Endodermal cell (in vitro differentiated cells): ENCODE data around the gene SLC7A9. TPM values are rescaled to one million over a fixed set of nuclear protein-coding genes. Genes with fewer than 3 reads are reported as not detected.
"Not testable (repeated sequence)": the region's sequence is repeated elsewhere in the genome, so short reads cannot be mapped to it uniquely, and the experiment has no call there.

Experiments
- DNase-seq: peaks from one replicate; pipeline ENCODE4 v3.0.0-alpha.2; 2017
- H3K27ac ChIP-seq: 2 replicates; pipeline ENCODE4 v1.5.1; 2013; ENCODE audit warnings: mild to moderate bottlenecking, low read depth, low read length, moderate library complexity
- H3K27me3 ChIP-seq: 2 replicates; pipeline ENCODE4 v1.6.1; 2013; ENCODE audit warnings: mild to moderate bottlenecking, low read length, moderate library complexity; ENCODE audit not compliant: insufficient read depth, control insufficient read depth, poor library complexity, severe bottlenecking
- H3K36me3 ChIP-seq: 2 replicates; pipeline ENCODE4 v1.7.0; 2013; ENCODE audit warnings: mild to moderate bottlenecking, low read length, moderate library complexity; ENCODE audit not compliant: control insufficient read depth, insufficient read depth
- H3K4me1 ChIP-seq: one replicate; pipeline ENCODE4 v1.7.0; 2013; ENCODE audit warnings: low read length; ENCODE audit not compliant: control insufficient read depth, insufficient read depth
- H3K4me3 ChIP-seq: 2 replicates; pipeline ENCODE4 v1.5.1; 2013; ENCODE audit warnings: mild to moderate bottlenecking, low read length, moderate library complexity
- H3K9ac ChIP-seq: 2 replicates; pipeline ENCODE4 v1.6.1; 2013; ENCODE audit warnings: mild to moderate bottlenecking, low read length, moderate library complexity; ENCODE audit not compliant: poor library complexity, severe bottlenecking; ENCODE audit errors: extremely low read depth
- H3K9me3 ChIP-seq: 2 replicates; pipeline ENCODE4 v1.6.1; 2013; ENCODE audit warnings: mild to moderate bottlenecking, low read length, moderate library complexity; ENCODE audit not compliant: control insufficient read depth
- H3K27ac Mint-ChIP-seq: 2 replicates; pipeline ENCODE4 v1.8.0; 2020; ENCODE audit warnings: mixed read lengths
- H3K27me3 Mint-ChIP-seq: 2 replicates; pipeline ENCODE4 v1.8.0; 2021; ENCODE audit warnings: mild to moderate bottlenecking, mixed read lengths; ENCODE audit not compliant: insufficient read depth
- H3K36me3 Mint-ChIP-seq: 2 replicates; pipeline ENCODE4 v1.8.0; 2020; ENCODE audit warnings: low read depth, mixed read lengths
- H3K4me1 Mint-ChIP-seq: 2 replicates; pipeline ENCODE4 v1.8.0; 2020; ENCODE audit warnings: mixed read lengths
- H3K4me3 Mint-ChIP-seq: 2 replicates; pipeline ENCODE4 v1.8.0; 2020; ENCODE audit warnings: mild to moderate bottlenecking, moderate library complexity, mixed read lengths
- H3K9me3 Mint-ChIP-seq: 2 replicates; pipeline ENCODE4 v1.8.0; 2020; ENCODE audit warnings: mild to moderate bottlenecking, mixed read lengths
- WGBS, 2 experiments: methylation state at CpG; one replicate each; pipeline versions ENCODE4 v1.1.5 to v1.1.7; 2013; ENCODE audit warnings: missing lambda C conversion rate in 2 of 2, mixed read lengths in 1 of 2; ENCODE audit not compliant: insufficient coverage in 1 of 2, insufficient read length in 1 of 2; 5-methylcytosine and 5-hydroxymethylcytosine counted together
- total RNA-seq, 2 donors: library from RNA; stranded (reverse); fragmentation: NEBNext Ultra II Directional in 1 of 2; extraction: Animal tissue kit (Norgen Biotek cat#: 25700) in 1 of 2; gene quantifications; 2 replicates in 1 of 2; 3 replicates in 1 of 2; pipeline ENCODE4 v1.2.1, GENCODE V29; 2021
- TF ChIP-seq, protein P1 (sequence below): fragments of 200-600 bp; sonication (generic); conservative IDR thresholded peaks from 2 replicates; pipeline ENCODE4 v1.5.0; 2021; ENCODE audit warnings: antibody characterized with exemption, mild to moderate bottlenecking

SLC7A9 gene
- total RNA-seq, 2 donors from 2014 or later = 0.18 TPM; not detected in 1

DNA sequence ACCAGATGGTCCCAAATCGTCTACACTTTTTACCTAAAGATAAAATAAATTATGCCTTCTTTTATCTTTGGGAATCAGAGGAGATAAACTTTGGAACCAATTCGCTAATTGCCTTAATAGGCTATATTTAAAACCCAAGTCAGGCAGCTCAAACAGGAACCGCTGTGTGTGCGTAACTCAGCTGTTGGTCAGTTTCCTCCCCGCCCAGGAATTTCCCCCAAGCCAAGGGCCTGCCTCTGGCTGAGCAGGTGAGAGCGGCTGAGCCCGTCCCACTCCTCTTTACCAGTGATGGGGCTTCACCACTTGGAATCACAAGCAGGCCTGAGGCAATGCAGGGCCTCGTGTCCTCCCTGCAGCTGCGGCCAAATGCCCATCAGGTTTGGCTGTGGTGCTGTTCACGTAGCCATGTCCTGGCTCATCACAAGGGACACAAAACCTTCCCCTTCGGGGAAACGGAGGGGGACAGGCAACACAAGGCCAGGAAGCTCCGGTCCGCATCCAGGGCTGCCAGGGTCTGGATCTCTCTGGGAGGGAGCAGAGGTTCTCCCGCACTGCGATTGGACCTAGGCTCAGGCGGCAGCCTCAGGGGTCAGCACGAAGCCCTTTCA, 503 bp upstream of the SLC7A9 start:
- 88 to 90% methylated on average over 13 to 18 of the region's 18 CpGs for WGBS, 2 experiments
- Mint-ChIP-seq H3K9me3 (no peaks in the 10 kb centered on the region), H3K4me3 (no peak overlapping the region), H3K36me3 (no peaks in the 10 kb centered on the region), H3K4me1 (peaks cover 3% of the 10 kb centered on the region), H3K27ac (no peak overlapping the region), H3K27me3 (no peaks in the 10 kb centered on the region)
- TF ChIP-seq, protein P1, sequence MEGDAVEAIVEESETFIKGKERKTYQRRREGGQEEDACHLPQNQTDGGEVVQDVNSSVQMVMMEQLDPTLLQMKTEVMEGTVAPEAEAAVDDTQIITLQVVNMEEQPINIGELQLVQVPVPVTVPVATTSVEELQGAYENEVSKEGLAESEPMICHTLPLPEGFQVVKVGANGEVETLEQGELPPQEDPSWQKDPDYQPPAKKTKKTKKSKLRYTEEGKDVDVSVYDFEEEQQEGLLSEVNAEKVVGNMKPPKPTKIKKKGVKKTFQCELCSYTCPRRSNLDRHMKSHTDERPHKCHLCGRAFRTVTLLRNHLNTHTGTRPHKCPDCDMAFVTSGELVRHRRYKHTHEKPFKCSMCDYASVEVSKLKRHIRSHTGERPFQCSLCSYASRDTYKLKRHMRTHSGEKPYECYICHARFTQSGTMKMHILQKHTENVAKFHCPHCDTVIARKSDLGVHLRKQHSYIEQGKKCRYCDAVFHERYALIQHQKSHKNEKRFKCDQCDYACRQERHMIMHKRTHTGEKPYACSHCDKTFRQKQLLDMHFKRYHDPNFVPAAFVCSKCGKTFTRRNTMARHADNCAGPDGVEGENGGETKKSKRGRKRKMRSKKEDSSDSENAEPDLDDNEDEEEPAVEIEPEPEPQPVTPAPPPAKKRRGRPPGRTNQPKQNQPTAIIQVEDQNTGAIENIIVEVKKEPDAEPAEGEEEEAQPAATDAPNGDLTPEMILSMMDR = no peak
- H3K27me3 ChIP-seq = no peaks in the 10 kb centered on the region
- H3K9ac ChIP-seq = no peak overlapping the region
- H3K27ac ChIP-seq = no peak overlapping the region
- H3K36me3 ChIP-seq = no peaks in the 10 kb centered on the region
- no peaks in the 10 kb centered on the region for H3K4me1 ChIP-seq
- DNase-seq = peak; percentile 82
- H3K4me3 ChIP-seq = no peak overlapping the region
- H3K9me3 ChIP-seq = no peaks in the 10 kb centered on the region

DNA sequence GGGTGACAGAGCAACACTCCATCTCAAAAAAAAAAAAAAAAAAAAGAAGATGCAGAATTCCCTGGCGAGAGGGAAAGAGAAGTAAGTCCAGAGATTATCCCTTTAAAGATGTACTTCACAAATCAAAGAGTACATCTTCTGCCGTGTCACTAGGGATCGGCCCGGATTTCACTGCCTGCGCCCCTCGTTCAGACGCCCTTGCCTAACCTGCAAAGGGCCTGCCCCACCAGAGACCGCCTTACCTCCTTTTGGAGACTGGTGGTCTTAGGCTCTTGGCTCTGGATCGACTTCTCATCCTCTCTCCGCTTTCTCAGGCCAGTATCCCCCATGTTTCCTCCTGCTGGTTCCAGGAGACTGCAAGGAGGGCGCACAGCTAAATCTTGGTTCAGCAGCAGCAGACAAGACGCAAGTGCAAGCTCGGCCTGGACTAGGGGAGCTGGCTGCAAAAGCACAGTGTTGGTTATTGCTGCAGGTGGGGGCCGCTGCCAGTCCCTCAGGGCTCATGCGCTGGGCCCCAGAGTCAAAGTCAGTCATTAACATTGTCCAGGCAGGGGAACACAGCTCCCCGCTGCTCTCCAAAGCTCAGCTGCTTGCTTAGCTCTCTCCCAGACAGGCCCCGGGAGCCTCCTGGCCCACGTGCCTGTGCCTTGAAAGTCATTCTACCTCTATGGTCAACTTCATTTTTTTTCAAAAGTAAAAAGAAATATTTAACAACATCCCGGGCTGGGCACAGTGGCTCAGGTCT, 1.2 kb downstream of the SLC7A9 start:
- 79 to 92% methylated on average over 13 to 19 of the region's 19 CpGs for WGBS, 2 experiments

DNA sequence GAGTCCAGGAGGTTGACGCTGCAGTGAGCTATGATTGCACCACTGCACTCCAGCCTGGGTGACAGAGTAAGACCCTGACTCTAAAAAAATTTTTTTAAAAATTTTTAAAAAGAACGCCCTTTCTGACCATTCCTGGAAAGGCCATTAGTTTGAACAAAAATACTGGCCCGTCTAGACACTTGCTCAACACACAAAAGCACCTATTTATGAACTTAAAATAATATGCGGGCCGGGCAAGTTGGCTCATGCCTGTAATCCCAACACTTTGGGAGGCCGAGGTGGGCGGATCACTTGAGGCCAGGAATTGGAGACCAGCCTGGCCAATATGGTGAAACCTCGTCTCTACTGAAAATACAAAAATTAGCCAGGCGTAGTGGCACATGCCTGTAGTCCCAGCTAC, 2.1 kb downstream of the SLC7A9 start:
- H3K27me3 ChIP-seq, H3K27ac ChIP-seq, H3K27ac Mint-ChIP-seq, H3K4me3 ChIP-seq, H3K9me3 ChIP-seq, H3K9me3 Mint-ChIP-seq, H3K4me1 ChIP-seq, DNase-seq, H3K4me1 Mint-ChIP-seq, H3K4me3 Mint-ChIP-seq, H3K36me3 Mint-ChIP-seq, H3K36me3 ChIP-seq, H3K27me3 Mint-ChIP-seq, H3K9ac ChIP-seq: not testable (repeated sequence)
- WGBS, 2 experiments = 94 to 96% methylated on average over 9 of the region's 9 CpGs

More for the DNA sequence above, 1.2 kb downstream of the SLC7A9 start:
- Histone ChIP-seq H3K36me3 (no peaks in the 10 kb centered on the region), H3K9ac (no peak overlapping the region), H3K4me3 (no peak overlapping the region), H3K9me3 (no peaks in the 10 kb centered on the region), H3K4me1 (no peaks in the 10 kb centered on the region), H3K27ac (no peak overlapping the region), H3K27me3 (no peaks in the 10 kb centered on the region)
- H3K36me3 Mint-ChIP-seq = no peaks in the 10 kb centered on the region
- no peak overlapping the region for H3K4me3 Mint-ChIP-seq
- no peak for DNase-seq
- H3K27me3 Mint-ChIP-seq = no peaks in the 10 kb centered on the region
- TF ChIP-seq, protein P1 = no peak
- H3K4me1 Mint-ChIP-seq = peaks cover 3% of the 10 kb centered on the region
- no peak overlapping the region for H3K27ac Mint-ChIP-seq
- no peaks in the 10 kb centered on the region for H3K9me3 Mint-ChIP-seq
